ENCODE results near the gene ARHGAP15. TPM values are rescaled to one million over a fixed set of nuclear protein-coding genes. Genes with fewer than 3 reads are reported as not detected.

The ARHGAP15 gene
- total RNA-seq, 1 experiment from 2014 or later: 0.42 TPM

DNA sequence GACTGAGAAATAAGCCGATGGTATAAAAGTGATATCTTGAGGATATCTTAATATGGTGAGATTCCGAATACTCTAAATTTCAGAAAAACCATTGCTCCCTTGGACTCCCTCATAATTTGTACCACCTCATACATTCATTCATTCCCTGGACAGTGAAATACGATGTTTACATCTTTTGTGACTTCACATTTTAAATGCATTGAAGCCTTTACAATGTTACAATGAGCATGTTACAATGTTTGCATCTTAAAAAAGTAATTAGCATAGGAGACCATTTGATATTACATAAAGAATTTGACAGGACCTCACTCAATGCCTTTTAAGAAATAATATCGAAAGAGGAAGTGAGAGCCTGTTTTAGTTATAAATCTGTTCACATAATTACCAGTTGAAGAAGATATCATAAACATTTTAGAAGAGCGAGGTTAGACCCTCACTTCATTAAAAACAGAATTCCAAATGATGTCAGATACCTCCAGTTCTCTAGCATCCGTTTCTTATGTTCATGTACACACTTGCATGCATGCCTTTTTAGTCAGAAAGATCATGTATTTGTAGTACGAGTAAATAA is 372.0 kb downstream of the ARHGAP15 start:
- no peaks in the 10 kb centered on the region for H3K4me1 ChIP-seq (ENCODE audit: control insufficient read depth in 1 of 2, insufficient read depth in 2 of 2, low read length in 2 of 2)
- no peak overlapping the region for H2AFZ ChIP-seq (ENCODE audit: low read depth, low read length, poor library complexity, severe bottlenecking)
- BruUV-seq (replicated peaks): no TSS peak
- no peak for DNase-seq (ENCODE audit: low read depth, low spot score)
- no peaks in the 10 kb centered on the region for H3K9me3 ChIP-seq (ENCODE audit: control insufficient read depth in 1 of 2, insufficient read depth in 1 of 2, low read depth in 1 of 2, low read length in 2 of 2)
- POLR2A ChIA-PET: no interaction called here
- H3K27ac ChIP-seq (ENCODE audit: low read depth, low read length): no peak overlapping the region
- no peaks in the 10 kb centered on the region for H4K20me1 ChIP-seq (ENCODE audit: insufficient read depth)
- RAD21 ChIA-PET (ENCODE audit: low non-redundant PET in 1 of 2, low total read pairs in 2 of 2, uncharacterized antibody in 2 of 2, unreplicated experiment in 2 of 2): no interaction called here
- no peak overlapping the region for H3K4me2 ChIP-seq (ENCODE audit: low read length)
- H3K4me3 ChIP-seq (replicated peaks in 1 of 2; ENCODE audit: low read depth in 1 of 2, low read length in 2 of 2): no peak overlapping the region
- no peaks in the 10 kb centered on the region for H3K9me2 ChIP-seq (ENCODE audit: insufficient read depth)
- no peaks in the 10 kb centered on the region for H3K36me3 ChIP-seq (ENCODE audit: control insufficient read depth in 1 of 2, insufficient read depth in 2 of 2, low read length in 2 of 2)
- intact Hi-C loops (cut with micrococcal nuclease): no loop called here
- H3K27me3 ChIP-seq (ENCODE audit: insufficient read depth, low read length): no peaks in the 10 kb centered on the region
- ATAC-seq: no peak
- TF ChIP-seq, protein P1, sequence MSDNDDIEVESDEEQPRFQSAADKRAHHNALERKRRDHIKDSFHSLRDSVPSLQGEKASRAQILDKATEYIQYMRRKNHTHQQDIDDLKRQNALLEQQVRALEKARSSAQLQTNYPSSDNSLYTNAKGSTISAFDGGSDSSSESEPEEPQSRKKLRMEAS (IDR thresholded peaks at IDR 0.05): no peak
- TF ChIP-seq SP1 (IDR thresholded peaks at IDR 0.05; ENCODE audit: low read depth) (no peak), EZH2phosphoT487 (IDR thresholded peaks at IDR 0.05; ENCODE audit: borderline replicate concordance) (no peak), EGR1 (IDR thresholded peaks at IDR 0.05; ENCODE audit: low read depth) (no peak), SIN3A (IDR thresholded peaks at IDR 0.05; ENCODE audit: low read depth) (no peak), POLR2AphosphoS5 (IDR thresholded peaks at IDR 0.05; ENCODE audit: low read depth, low read length) (no peak), SRF (IDR thresholded peaks at IDR 0.05; ENCODE audit: low read depth) (no peak), ELF1 (IDR thresholded peaks at IDR 0.05; ENCODE audit: borderline replicate concordance, low read depth) (no peak)
- TF ChIP-seq, protein P2, sequence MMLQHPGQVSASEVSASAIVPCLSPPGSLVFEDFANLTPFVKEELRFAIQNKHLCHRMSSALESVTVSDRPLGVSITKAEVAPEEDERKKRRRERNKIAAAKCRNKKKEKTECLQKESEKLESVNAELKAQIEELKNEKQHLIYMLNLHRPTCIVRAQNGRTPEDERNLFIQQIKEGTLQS (IDR thresholded peaks at IDR 0.05): no peak
- TF ChIP-seq, protein P3, sequence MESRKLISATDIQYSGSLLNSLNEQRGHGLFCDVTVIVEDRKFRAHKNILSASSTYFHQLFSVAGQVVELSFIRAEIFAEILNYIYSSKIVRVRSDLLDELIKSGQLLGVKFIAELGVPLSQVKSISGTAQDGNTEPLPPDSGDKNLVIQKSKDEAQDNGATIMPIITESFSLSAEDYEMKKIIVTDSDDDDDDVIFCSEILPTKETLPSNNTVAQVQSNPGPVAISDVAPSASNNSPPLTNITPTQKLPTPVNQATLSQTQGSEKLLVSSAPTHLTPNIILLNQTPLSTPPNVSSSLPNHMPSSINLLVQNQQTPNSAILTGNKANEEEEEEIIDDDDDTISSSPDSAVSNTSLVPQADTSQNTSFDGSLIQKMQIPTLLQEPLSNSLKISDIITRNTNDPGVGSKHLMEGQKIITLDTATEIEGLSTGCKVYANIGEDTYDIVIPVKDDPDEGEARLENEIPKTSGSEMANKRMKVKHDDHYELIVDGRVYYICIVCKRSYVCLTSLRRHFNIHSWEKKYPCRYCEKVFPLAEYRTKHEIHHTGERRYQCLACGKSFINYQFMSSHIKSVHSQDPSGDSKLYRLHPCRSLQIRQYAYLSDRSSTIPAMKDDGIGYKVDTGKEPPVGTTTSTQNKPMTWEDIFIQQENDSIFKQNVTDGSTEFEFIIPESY (IDR thresholded peaks at IDR 0.05; ENCODE audit: extremely low read depth, insufficient replicate concordance, low read length): no peak
- no peaks in the 10 kb centered on the region for H3K79me2 ChIP-seq (ENCODE audit: insufficient read depth, low read length)
- H3K9ac ChIP-seq (ENCODE audit: low read length): no peak overlapping the region
- CTCF ChIA-PET: interaction anchor here (2.2 kb wide), 1 partner anchor 11 kb away, joined by 8 read pairs; no protein-coding TSS in a partner anchor
